ENCODE measurements around the gene DENND5B.

GRCh38 chr12:31600252-31600651 is 9.3 kb upstream of the DENND5B start:
- TF ChIP-seq CTCF (IDR thresholded peaks at IDR 0.05), result no peak
- TF ChIP-seq POLR2A (IDR thresholded peaks at IDR 0.05), result no peak

All from right lobe of liver (tissue), 4 donors.